AG08395 (cell line): ENCODE measurements around the gene MKS1.

Experiments used
- DNase-seq: peaks from one replicate; pipeline ENCODE4 v3.0.0; 2012; ENCODE audit warnings: mixed read lengths, low spot score

The MKS1 gene

DNA sequence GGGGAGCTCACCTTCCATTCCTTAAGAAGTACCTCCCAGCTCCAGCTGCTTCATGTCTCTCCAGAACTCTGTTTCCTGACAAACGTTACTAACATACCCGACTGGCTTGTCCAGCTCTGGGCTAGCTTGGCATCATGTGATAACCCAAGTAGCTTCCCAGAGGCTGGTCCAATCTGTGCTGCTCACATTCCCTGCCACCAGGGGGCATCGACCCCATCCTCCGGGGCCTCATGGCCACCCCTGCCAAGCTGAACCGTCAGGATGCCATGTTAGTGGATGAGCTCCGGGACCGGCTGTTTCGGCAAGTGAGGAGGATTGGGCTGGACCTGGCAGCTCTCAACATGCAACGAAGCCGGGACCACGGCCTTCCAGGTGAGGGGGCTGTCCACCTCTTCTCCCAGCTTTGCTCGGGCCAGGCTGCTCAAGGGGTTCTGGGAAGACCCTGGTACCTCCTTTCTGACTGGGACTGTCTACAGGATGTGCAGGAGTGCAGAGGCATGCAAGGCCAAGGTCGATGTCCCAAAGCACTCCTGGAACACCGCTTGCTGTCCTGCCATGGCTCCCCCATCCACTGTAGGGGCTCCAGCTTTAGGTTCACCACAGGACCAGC lies 18.9 kb downstream of the MKS1 start:
- peak; percentile 63 for DNase-seq

DNA sequence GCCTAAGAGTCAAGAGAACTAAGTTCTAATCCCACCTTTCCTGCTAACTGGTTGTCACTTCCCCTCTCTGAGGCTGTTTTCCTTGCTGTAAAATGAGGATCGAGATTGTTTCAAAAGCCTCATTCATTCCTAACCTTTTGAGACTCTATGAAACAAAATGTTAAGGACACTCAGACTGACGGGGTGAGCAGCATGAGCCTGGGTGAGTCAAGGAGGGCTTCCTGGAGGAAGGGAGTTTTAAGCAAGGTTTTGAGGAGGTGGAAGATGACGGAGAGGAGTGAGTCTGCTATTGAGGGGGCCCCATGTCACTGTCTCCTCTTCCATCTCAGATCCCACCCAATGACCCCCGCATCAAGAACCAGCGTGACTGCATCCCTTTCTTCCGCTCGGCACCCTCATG lies 22.4 kb downstream of the MKS1 start:
- no peak for DNase-seq

DNA sequence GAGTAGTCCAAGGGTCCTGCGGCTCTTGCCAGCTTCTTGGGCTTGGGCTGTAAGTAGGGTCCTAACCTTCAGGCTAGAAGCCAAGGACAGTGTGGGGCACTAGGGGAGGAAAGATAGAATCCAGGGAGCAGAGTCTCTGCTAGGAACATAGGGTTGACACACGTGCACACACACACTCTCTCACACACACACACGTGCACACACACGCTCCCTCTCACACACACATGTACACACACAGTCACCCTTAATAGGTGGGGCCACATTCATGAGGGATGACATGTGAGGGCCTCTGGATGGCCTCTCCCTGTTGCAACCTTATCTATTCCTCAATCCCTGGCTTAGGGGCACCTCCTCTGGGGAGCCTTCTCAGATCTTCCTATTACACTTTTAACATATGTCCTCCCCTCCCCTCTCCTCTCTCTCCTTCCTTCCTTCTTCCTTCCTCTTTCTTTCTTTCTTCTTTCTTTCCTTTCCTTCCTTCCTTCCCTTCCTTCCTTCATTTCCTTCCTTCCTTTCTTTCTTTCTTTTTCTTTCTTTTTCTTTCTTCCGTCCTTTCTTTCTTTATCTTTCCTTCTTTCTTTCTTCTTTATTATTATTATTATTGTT lies 23.4 kb downstream of the MKS1 start:
- no peak for DNase-seq

DNA sequence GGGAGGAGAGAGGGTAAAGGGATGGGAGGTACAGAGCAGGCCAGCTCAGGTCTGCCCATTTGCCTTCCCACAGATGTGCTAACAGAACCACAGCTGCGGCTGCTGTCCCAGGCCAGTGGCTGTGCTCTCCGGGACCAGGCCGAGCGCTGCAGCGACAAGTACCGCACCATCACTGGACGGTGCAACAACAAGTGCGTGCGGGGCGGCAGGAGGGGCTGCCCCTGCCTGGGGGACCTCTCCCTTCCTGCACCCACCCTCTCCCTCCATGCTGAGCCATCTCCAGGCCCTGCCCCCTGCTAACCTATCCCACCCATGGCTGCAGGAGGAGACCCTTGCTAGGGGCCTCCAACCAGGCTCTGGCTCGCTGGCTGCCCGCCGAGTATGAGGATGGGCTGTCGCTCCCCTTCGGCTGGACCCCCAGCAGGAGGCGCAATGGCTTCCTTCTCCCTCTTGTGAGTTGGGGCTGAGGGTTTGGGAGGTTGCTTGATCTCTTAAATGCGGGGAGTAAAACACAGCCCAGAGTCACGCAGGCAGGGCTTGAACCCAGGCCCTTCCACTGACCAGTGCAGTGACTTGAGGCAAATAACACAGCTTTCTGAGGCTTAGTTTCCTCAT lies 25.3 kb downstream of the MKS1 start:
- DNase-seq = no peak

DNA sequence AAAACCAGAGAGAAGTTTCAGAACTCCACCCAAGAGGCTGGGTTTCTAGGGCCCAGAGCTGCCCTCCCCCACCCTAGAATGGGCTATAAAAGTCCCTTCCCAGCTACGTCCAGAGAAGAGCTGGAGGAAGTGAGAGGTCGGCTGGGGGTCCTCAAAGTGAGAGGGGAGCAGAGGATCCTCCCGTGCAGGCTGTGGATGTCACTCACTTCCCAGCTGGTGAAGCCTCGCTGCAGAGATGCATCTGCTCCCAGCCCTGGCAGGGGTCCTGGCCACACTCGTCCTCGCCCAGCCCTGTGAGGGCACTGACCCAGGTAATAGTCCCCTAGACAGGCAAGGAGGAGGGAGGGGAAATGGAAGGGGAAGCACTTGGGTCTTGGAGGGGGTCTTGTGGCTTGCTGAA lies 26.4 kb downstream of the MKS1 start, which contains the start of gene EPX:
TSS of gene EPX (plus strand) at position 115 of the 400 bp plus-strand sequence. CDS start at position 236, 121 bp downstream.
- DNase-seq = no peak

DNA sequence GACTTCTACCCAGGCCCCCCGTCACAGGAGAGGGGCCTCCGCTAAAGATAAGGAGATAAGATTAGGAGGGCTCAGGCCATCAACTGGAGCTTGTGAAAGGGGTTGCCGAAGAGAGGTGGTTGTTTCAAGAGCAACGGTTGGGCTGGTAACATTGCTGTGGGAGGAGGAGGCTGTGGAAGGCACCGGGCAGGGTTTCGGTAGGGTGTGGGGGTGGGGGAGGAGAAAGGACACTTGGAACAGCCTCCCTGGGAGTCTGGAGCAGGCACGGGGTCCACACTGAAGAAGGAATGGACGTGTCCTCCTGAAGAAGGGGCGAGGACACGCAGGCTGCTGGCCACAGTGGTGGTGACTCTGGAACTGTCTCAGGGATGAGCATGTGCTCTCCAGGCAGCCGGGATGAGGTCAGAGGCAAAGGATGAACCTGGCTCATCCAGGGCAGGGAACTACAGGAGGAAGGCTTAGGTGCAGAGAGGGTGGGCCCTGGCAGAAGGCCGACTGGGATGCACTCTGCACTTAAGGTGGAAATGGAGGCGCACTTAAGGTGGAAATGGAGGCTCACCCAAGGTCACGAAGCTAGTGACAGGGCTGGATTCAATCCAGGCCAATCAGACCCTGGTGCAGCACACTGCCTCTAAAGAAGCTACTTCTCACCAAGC lies 27.7 kb downstream of the MKS1 start:
- DNase-seq = no peak

DNA sequence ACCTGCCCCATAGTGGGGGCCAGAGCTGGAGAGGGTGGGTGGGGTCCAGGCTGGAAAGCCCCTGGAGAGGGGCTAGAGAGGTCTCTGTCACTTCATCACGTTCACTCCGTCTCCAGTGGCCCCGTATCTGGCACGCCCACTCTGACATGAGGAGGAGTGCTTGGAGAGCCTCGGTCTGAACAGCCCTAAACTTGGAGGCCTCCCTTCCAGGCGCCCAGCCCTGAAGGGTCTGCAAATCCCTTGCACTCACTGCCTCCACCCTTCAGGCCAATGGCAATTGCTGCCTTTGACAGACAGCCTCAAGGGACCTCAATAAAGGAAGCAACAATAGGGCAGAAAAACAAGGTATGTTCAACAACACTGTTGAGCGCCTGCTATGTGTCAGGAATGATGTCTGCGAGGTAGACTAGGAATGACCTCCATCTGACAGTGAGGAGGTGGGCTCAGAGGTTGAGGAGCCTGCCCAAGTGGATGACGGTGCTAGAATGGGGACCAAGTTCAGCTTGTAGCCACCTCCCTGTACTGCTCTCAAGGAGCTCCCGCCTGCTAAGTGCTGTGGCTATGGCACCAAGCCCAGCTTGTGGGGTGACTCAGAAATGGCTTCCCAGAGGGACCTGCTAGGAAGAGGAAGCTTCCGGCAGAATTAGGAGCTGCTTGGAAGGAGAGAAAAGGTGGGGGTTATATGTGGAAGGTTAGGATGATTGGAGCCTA lies 29.5 kb downstream of the MKS1 start:
- peak; percentile 95 for DNase-seq

DNA sequence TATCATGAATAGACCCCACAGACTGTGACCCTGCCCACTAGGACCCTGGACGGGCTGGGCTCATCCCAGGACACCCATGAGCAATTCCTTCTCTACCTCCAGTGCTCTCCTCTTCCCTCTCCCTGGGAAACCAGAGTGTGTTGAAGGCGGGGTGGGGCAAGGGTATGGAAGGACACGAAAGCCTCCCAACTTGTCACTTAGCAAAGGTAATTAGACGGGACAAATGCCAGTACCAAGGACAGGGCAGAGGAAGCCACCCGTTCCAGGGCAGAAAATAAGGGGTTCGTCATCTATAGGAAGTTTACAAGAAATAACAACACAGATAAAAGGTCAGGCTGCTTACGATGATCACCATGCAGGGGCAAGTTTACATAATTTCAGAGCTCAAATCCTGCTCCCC lies 31.4 kb downstream of the MKS1 start:
- no peak for DNase-seq

DNA sequence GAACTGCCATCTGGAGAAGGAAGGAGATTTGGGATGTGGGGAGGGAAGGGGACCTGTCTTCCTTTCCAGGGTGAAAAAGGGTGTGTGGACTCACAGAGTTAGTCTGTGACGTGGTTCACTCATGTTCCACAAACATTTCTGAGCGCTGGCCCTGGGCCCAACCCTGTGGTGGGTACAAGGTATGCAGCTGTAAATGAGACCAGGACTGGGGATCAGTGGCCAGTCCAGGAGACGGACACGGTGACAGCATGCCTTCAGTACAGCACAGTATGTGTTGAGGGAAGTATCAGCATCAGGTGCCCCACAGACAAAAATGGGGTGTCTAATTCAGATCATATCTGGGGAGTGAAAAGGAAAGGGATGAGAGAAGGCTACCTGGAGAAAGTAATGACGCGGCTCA lies 32.0 kb downstream of the MKS1 start:
- DNase-seq = no peak

DNA sequence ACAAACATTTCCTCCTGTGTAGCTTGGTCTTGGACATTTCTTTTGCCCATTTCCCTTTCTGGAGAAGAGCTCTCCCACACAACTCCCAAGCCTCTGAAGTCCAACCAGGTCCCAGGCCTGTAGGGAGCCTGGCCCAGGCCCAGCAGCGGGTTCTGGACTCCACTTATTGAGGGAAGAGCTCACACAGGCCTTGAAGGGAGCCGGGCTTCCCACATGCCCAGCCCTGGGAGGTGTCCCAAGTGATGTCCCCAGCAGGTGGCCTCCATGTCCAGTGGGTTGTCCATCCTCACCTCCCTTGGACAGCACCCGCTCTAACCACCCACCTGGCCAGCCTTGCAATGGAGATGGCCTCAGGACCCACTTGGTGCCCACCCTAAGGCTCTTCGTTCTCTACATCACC lies 32.5 kb downstream of the MKS1 start:
- no peak for DNase-seq

DNA sequence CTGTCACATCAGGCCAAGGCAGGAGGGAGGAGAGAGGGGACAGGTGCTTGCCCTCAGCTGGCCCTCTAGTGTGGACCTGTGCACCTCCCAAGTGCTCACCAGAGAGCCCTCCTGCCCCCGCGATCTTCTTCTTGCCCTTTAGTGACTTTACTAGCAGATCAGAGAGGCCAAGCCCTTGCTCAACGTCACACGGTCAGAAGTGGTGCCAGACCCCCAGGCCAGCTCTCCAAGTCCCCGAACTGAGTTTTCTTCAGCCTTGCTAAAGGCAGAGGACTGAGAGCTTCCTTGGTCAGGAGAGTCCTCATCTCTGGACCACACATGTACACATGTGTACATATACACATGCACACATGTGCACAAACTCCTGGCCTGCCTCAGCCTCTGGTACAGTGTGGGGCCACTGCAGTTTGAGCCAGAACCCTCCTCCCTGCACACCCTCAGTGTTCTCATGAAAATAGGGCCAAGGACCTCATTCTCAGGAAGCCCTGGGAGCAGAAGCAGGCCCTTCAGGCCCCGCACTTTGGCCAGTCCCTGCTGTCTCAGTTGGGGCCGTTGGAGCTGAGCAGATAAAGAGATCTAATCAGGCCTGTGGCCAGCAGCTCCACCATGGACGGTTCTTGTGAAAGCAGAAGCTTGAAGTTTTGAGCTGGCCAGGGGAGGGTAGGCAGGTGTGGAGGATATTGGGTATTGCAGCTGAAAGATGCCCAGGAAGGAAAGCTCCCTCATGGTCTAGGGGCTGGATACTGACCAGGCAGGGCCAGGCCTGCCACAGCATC lies 33.9 kb downstream of the MKS1 start:
- DNase-seq = no peak

DNA sequence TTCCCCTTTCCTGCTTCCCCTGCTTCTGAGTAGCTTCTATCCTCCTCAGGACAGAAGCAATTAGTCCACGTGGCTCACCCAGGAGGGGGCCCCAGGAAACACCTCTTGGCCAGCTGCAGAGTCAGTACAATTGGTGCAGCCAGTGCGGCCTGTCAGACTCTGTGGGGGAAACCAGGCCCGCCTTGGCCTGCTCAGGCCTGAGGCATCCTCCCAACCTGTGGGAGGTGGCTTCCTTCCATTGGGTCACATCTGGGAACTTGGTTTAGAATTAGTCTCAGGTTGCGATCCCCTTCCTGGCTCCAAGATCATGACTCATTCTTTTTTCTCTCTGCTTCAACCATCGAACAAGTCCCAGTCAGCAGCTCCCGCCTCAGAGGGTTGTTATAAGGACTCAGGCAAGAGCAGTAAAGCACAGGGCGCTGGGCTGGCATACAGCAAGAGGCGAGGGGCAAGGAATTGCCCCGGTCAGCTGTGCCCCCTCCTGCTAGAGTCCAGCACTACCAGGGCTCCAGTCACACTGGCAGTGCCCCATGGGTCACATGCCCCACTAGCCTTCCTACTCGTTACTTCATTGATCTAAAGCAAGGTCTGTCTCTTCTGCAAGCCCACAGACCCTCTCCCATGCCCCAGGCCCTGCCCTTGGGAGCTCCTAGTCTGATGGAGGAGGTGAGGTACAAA lies 34.6 kb downstream of the MKS1 start:
- peak; percentile 14 for DNase-seq

DNA sequence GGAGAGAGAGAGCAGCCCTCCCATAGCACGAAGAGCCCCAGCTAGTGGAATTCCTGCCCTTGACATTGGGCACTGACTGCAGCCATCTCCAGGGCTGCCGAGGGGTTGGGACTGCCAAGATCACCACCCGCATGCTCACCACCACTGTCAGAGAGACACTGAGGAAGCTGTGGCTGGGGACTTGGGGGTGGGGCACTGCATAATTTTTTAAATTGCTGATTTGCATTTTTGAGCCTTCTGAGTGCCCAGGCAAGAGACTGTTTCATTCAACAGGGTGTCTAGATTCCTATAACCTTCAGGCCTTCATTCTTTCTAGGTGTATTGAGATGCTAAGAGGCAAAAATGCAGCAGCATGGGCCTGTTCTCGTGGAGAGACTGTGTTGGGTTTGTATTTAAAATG lies 35.5 kb downstream of the MKS1 start:
- DNase-seq = no peak

DNA sequence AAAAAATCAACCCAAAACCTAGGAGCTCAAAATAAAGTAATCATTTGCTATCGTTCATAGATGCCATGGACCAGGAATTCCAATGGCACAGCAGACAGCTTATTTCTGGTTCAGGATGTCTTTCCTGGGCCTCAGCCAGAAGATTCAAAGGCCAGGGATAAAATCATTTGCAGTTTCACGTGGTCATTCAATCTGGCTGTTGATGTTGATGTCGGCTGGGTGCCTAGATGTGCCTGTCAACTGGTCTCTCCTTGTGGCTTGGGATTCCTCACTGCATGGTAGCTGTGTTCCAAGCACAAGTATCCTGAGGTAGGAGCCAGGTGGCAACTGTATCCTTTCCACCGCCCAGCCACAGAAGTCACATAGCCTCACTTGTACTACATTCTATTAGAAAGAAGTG lies 37.3 kb downstream of the MKS1 start:
- no peak for DNase-seq

DNA sequence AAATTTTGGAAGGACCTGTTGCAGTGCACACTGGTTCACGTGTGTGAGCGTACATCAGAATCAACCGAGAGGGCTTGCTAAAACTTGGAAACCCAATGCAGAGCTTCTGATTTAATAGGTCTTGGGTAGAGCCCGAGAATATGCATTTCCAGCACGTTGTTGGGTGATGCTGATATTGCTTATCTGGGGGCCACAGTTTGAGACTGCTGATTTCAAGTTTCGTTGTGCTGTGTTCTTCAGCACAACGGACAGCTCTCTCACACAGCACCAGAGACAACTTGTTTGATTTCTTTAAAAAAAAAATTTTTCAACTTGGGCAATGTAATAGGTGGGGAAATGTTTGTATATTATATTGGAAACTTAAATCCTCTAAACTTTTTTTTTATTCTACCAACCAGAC lies 42.9 kb downstream of the MKS1 start:
- no peak for DNase-seq

DNA sequence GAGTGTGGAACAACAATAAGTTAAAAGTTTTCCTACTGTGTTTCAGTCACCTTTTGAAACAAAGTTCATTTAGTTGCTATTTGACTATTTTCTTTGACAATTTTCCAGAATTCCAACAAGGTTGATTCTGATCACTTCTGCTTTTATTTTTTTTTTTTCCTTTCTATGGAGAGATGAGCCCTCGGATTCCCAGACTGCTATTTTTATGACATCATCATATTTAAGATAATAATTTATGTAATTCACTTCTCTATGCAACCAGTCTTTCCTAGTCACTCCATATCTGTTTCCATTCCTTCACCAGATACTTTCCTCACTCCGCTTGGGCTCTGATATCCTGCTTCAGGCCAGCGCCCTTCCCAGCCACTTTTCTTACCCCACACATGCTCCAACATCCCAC lies 44.2 kb downstream of the MKS1 start:
- no peak for DNase-seq

DNA sequence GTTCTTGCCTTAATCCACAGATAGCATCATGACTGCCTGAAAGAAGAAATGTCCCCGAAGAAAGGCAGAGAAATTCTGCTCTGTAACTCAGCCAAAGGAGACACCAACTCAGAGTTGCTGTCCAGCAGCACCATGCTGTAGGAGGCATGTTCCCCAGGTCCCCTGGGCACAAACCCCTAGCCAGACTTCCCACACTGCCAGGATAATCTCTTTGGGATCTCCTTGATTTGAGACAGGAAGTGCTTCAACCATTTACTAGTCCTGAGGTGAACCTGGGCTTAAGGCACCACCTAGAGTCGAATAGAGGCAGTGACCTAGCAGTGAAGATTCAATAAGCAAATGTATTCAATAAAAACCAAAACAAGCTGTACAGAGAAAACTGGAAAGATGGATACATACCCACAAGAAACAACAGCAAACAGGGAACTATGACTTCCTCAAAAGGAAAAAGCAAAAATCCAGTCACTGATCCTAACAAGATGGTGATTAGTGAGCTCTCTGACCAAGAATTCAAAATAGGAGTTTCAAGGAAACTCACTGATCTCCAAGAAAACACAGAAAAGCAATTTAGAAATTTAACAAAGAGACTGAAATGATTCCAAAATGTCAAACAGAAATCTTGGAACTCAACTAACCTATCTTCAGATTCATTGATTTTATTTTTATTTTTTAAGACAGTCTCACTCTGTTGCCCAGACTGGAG lies 46.5 kb downstream of the MKS1 start:
- DNase-seq = peak; percentile 24

DNA sequence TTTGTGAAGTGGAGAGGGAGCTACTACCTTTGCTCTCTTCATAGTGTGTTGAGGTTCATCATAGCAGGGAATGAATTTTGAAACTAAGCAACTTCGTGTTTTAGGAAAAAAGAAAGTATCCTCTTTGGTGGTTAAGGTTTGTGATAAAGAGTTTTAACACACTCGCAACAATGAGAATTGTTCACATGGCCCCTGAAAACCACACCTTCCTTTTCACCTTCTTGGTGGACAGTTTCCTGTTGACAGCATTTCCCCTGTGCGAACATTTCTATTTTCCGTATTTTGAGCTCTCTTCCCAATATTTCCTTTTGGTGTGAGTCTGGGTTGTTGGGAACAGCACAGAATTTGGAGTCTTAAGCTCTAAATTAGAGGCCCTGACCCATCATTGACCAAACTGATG lies 48.4 kb downstream of the MKS1 start:
- DNase-seq = no peak

DNA sequence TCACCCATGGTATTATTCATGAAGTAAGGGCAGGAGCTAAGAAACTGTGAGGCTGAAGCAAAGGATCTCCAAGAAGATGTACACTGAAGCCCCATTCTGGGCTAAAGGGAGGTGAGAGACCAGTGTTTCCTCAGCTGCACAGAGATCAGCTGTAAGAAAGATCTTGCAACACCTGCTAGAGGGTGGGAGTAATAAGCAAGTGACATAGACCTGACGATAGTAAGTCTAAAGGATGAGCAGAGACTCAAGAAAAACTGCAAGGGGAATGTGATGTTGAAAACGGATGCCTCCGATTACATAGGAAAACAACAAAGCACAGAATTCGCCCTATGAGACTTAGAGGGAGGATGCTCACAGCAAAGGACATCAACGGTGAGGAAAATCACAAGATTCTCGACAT lies 52.4 kb downstream of the MKS1 start, which contains the start of gene OR4D2:
TSS of gene OR4D2 (plus strand) at position 301 of the 400 bp plus-strand sequence. CDS start 2,674 bp downstream, outside the sequence.
- DNase-seq = no peak

DNA sequence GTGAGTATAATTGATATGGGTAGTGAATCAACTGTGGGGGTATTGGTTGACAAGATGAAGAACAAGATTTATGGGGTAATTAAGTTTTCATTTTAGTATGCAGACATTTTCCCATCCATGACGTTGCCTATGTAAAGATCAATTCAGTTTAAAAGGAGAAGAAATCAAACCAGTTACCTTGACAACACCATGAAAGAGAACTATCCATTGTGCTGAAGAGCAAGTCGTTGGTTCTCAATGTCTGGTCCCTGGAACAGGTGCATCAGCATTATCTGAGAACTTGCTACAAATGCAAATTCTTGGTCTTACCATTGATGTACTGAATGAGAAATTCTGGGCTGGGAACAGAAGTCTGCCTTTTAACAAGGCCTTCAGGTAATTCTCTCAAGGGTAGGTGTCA lies 53.1 kb downstream of the MKS1 start:
- no peak for DNase-seq
